Caco-2 (cell line): ENCODE measurements around the gene PCBD1. TPM values are rescaled to one million over a fixed set of nuclear protein-coding genes. Genes with fewer than 3 reads are reported as not detected.

ENCODE experiments used
- BruUV-seq: library from RNA; stranded (reverse); fragments of 400-500 nt; replicated peaks from 2 replicates; lab custom pipeline; 2021; lab: Mats Ljungman, UMichigan
- CTCF ChIA-PET: fragments of 300-600 bp; sonication (Branson Sonifier 250); formaldehyde crosslinking; loops from one replicate; lab custom pipeline; 2022; ENCODE audit warnings: antibody characterized with exemption; lab: Charles Lee
- POLR2A ChIA-PET: fragments of 300-600 bp; sonication (Branson Sonifier 250); formaldehyde crosslinking; loops from one replicate; lab custom pipeline; 2022; ENCODE audit warnings: antibody characterized with exemption; lab: Charles Lee
- DNase-seq, 2 experiments: peaks; one replicate each; pipeline versions ENCODE4 v3.0.0 to v3.0.0-alpha.2; 2020 to 2022
- H3K27me3 ChIP-seq: replicated peaks from 2 replicates; pipeline ENCODE4 v1.6.0; 2011; ENCODE audit warnings: low read length; ENCODE audit not compliant: control insufficient read depth, insufficient read depth
- H3K36me3 ChIP-seq: 2 replicates; pipeline ENCODE4 v1.5.1; 2011; ENCODE audit warnings: low read length; ENCODE audit not compliant: control insufficient read depth, insufficient read depth
- H3K4me1 ChIP-seq: fragments of 250-450 bp; sonication (Bioruptor Pico); 2 replicates; pipeline ENCODE4 v1.5.1; 2020; ENCODE audit warnings: mild to moderate bottlenecking
- H3K4me3 ChIP-seq: 2 replicates; pipeline ENCODE4 v1.5.1; 2011; ENCODE audit warnings: low read depth, mild to moderate bottlenecking, control low read depth, low read length
- H3K9me3 ChIP-seq: fragments of 250-450 bp; sonication (Bioruptor Pico); 2 replicates; pipeline ENCODE4 v1.5.1; 2020; ENCODE audit warnings: mild to moderate bottlenecking, moderate library complexity
- H3K27ac Mint-ChIP-seq: one replicate; pipeline ENCODE4 v1.8.0; 2022; ENCODE audit warnings: mixed read lengths; ENCODE audit not compliant: unreplicated experiment
- H3K27me3 Mint-ChIP-seq: one replicate; pipeline ENCODE4 v1.8.0; 2022; ENCODE audit warnings: mixed read lengths; ENCODE audit not compliant: insufficient read depth, unreplicated experiment
- H3K36me3 Mint-ChIP-seq: one replicate; pipeline ENCODE4 v1.8.0; 2022; ENCODE audit warnings: mild to moderate bottlenecking, mixed read lengths; ENCODE audit not compliant: insufficient read depth, unreplicated experiment
- H3K4me1 Mint-ChIP-seq: one replicate; pipeline ENCODE4 v1.8.0; 2022; ENCODE audit warnings: low read depth, mixed read lengths; ENCODE audit not compliant: unreplicated experiment
- H3K4me3 Mint-ChIP-seq: one replicate; pipeline ENCODE4 v1.8.0; 2022; ENCODE audit warnings: mild to moderate bottlenecking, moderate library complexity, mixed read lengths; ENCODE audit not compliant: unreplicated experiment
- H3K9me3 Mint-ChIP-seq: one replicate; pipeline ENCODE4 v1.8.0; 2022; ENCODE audit warnings: mixed read lengths; ENCODE audit not compliant: unreplicated experiment
- CTCF ChIP-seq, 2 experiments: fragments of 200-600 bp in 1 of 2; IDR thresholded peaks; 1 replicate in 1 of 2; 2 replicates in 1 of 2; pipeline versions ENCODE4 v1.5.1 to v1.8.0; 2011 to 2022; ENCODE audit warnings: antibody characterized with exemption in 1 of 2, control low read depth in 1 of 2, inconsistent platforms in 1 of 2, low read depth in 1 of 2, low read length in 1 of 2, mild to moderate bottlenecking in 1 of 2, moderate library complexity in 1 of 2; ENCODE audit not compliant: insufficient read depth in 1 of 2, severe bottlenecking in 1 of 2, unreplicated experiment in 1 of 2
- intact Hi-C: fragments of 100-400 bp; cut with micrococcal nuclease; formaldehyde crosslinking; loops from one replicate; pipeline ENCODE4 v1.10.0; 2022; ENCODE audit not compliant: unreplicated experiment
- total RNA-seq: library from RNA; stranded (reverse); gene quantifications from 2 replicates; pipeline ENCODE4 v1.2.3, GENCODE V29; 2022

Gene PCBD1
- total RNA-seq, 1 experiment from 2014 or later, result 252 TPM

GRCh38 chr10:70886921-70887665 is 1.3 kb downstream of the PCBD1 start:
- POLR2A ChIA-PET, result interaction anchor here (0.6 to 1.8 kb wide), 5 partner anchors 10 to 298 kb away, joined by 3 to 7 read pairs (median 3); no protein-coding TSS in a partner anchor
- DNase-seq, result no peak
- H3K27me3 ChIP-seq, result no peaks in the 10 kb centered on the region
- TF ChIP-seq CTCF (IDR thresholded peaks at IDR 0.05; ENCODE audit: insufficient read depth in 1 of 2, low read depth in 1 of 2, low read length in 1 of 2, severe bottlenecking in 1 of 2, unreplicated experiment in 1 of 2), result no peak
- peaks cover 14% of the 10 kb centered on the region for H3K4me1 ChIP-seq
- H3K27me3 Mint-ChIP-seq, result no peaks in the 10 kb centered on the region
- H3K4me3 ChIP-seq, result peak overlapping the region; percentile 98
- CTCF ChIA-PET, result interaction anchor here (0.6 to 1.5 kb wide), 4 partner anchors 9 to 126 kb away, joined by 3 to 4 read pairs (median 4); no protein-coding TSS in a partner anchor
- intact Hi-C loops, result no loop called here
- BruUV-seq, result TSS peak; percentile 36
- peak overlapping the region; percentile 83 for H3K4me3 Mint-ChIP-seq
- H3K9me3 Mint-ChIP-seq, result no peaks in the 10 kb centered on the region
- H3K27ac Mint-ChIP-seq, result peak overlapping the region; percentile 67
- peaks cover 57% of the 10 kb centered on the region for H3K36me3 Mint-ChIP-seq
- peaks cover 14% of the 10 kb centered on the region for H3K36me3 ChIP-seq
- no peaks in the 10 kb centered on the region for H3K9me3 ChIP-seq
- peaks cover 22% of the 10 kb centered on the region for H3K4me1 Mint-ChIP-seq

GRCh38 chr10:70885931-70886903 is 2.1 kb downstream of the PCBD1 start:
- H3K9me3 Mint-ChIP-seq, result no peaks in the 10 kb centered on the region
- no peaks in the 10 kb centered on the region for H3K9me3 ChIP-seq
- no peak overlapping the region for H3K4me3 ChIP-seq
- no TSS peak for BruUV-seq
- H3K4me1 Mint-ChIP-seq, result peaks cover 22% of the 10 kb centered on the region
- H3K36me3 ChIP-seq, result peaks cover 14% of the 10 kb centered on the region
- TF ChIP-seq CTCF (IDR thresholded peaks at IDR 0.05; ENCODE audit: insufficient read depth in 1 of 2, low read depth in 1 of 2, low read length in 1 of 2, severe bottlenecking in 1 of 2, unreplicated experiment in 1 of 2), result no peak
- peak overlapping the region; percentile 83 for H3K4me3 Mint-ChIP-seq
- no peaks in the 10 kb centered on the region for H3K27me3 Mint-ChIP-seq
- intact Hi-C loops, result no loop called here
- peak overlapping the region; percentile 26 for H3K27ac Mint-ChIP-seq
- CTCF ChIA-PET, result interaction anchor here (0.6 to 1.5 kb wide), 2 partner anchors 8 to 125 kb away, joined by 4 read pairs; no protein-coding TSS in a partner anchor
- POLR2A ChIA-PET, result no interaction called here
- no peak for DNase-seq
- peaks cover 14% of the 10 kb centered on the region for H3K4me1 ChIP-seq
- H3K27me3 ChIP-seq, result no peaks in the 10 kb centered on the region
- H3K36me3 Mint-ChIP-seq, result peaks cover 66% of the 10 kb centered on the region

- no peak overlapping the region for H3K4me3 Mint-ChIP-seq
- H3K4me1 ChIP-seq, result peaks cover 14% of the 10 kb centered on the region
- no TSS peak for BruUV-seq
- no peak overlapping the region for H3K27ac Mint-ChIP-seq
- peaks cover 22% of the 10 kb centered on the region for H3K4me1 Mint-ChIP-seq
- intact Hi-C loops, result no loop called here
- CTCF ChIA-PET, result no interaction called here
- no peaks in the 10 kb centered on the region for H3K9me3 ChIP-seq
- DNase-seq, result no peak
- H3K4me3 ChIP-seq, result no peak overlapping the region
- no peaks in the 10 kb centered on the region for H3K27me3 Mint-ChIP-seq
- peaks cover 14% of the 10 kb centered on the region for H3K36me3 ChIP-seq
- TF ChIP-seq CTCF (IDR thresholded peaks at IDR 0.05; ENCODE audit: insufficient read depth in 1 of 2, low read depth in 1 of 2, low read length in 1 of 2, severe bottlenecking in 1 of 2, unreplicated experiment in 1 of 2), result no peak
- no peaks in the 10 kb centered on the region for H3K27me3 ChIP-seq
- POLR2A ChIA-PET, result no interaction called here
- peaks cover 68% of the 10 kb centered on the region for H3K36me3 Mint-ChIP-seq
- H3K9me3 Mint-ChIP-seq, result no peaks in the 10 kb centered on the region
Measured at GRCh38 chr10:70885481-70885880, 2.9 kb downstream of the PCBD1 start.
